D721Med (cell line): ENCODE data around the gene RAB30.

Source experiments
- DNase-seq: peaks from one replicate; pipeline ENCODE4 v3.0.0; 2011; ENCODE audit warnings: low spot score; ENCODE audit not compliant: insufficient read length
- FAIRE-seq: peaks from 2 replicates; lab custom pipeline; 2011; peaks lifted over from hg19 to GRCh38; lab: Jason Lieb, UNC
- CTCF ChIP-seq: IDR thresholded peaks from 2 replicates; pipeline ENCODE4 v1.5.1; 2012; ENCODE audit warnings: mild to moderate bottlenecking, control low read depth; ENCODE audit not compliant: insufficient read depth; ENCODE audit errors: missing control alignments

Gene RAB30

DNA sequence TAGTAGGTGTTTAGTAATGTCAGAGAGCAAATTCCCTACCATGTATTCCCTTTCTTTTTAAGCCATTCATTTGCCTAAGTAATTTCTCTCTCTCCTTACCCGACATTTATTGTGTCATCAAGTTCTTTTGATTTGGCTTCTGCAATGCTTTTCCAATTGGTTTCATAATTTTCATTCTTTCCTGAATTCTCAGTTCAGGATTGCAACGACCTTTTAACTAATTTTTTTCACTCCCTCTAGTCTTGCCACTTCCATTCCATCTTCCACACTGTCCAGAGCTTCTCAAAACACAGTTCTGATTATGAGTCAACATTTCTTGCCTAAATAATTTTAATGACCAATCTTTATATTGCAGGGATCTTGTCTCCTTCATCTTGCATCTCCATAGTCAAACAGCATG lies 41.2 kb upstream of the RAB30 start:
- TF ChIP-seq CTCF, result no peak
- DNase-seq (no peak), FAIRE-seq (no peak)

GRCh38 chr11:83105168-83105567 lies 33.5 kb upstream of the RAB30 start:
- DNase-seq (no peak), FAIRE-seq (no peak)
- no peak for TF ChIP-seq CTCF

DNA sequence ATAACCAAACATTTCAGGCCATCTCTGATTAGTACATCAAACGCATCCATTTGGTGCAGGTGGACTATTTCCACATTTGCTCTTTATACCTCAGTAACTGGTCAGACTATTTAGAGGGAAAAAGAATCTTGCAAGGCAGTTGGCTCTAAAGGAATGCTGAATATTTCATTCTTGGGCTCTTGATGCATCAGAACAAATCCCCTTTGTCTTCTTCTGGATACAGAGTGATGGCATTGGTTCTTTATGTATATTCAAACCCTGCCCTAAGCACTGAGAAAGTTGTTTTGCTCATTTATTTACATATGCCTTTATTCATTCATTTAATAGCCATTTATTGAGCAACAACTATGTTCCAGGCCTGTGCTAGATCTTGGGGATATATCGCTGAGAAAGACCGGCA lies 31.1 kb upstream of the RAB30 start:
- FAIRE-seq (no peak), DNase-seq (no peak)
- TF ChIP-seq CTCF, result no peak

GRCh38 chr11:83097429-83098075 lies 25.9 kb upstream of the RAB30 start:
- TF ChIP-seq CTCF, result no peak
- FAIRE-seq (no peak), DNase-seq (no peak)

DNA sequence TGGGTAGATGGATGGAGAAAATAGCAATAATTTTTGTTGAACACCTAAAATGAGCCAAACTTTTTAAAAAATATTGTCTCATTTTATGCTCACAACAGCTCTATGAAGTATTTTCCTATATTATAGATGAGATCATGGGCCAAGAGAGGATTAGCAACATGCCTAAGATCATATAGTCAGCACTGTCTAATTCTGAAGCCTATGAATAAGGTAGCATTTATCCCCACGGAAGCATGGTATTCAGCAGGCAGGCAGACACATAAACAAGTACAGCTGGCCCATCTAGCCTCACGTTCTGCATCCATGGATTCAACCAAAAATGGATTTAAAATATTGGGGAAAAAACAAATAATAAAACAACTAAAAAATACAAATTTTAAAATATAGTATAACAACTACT lies 21.9 kb upstream of the RAB30 start:
- FAIRE-seq (no peak), DNase-seq (no peak)
- TF ChIP-seq CTCF, result no peak

GRCh38 chr11:83092488-83093384 lies 21.0 kb upstream of the RAB30 start:
- TF ChIP-seq CTCF, result no peak
- FAIRE-seq (no peak), DNase-seq (no peak)

GRCh38 chr11:83088965-83089364 lies 17.3 kb upstream of the RAB30 start:
- no peak for DNase-seq
- no peak for FAIRE-seq
- TF ChIP-seq CTCF, result no peak
